MM.1S (cell line): ENCODE data around the gene P2RX2.

Experiments used
- EZH2 ChIP-seq: fragments of 300-600 bp; sonication (generic); optimal IDR thresholded peaks from 2 replicates; pipeline ENCODE3; 2017; ENCODE audit warnings: low read depth, mild to moderate bottlenecking, antibody characterized with exemption, low read length, mixed read lengths
- EZH2phosphoT487 ChIP-seq: fragments of 300-600 bp; sonication (generic); IDR thresholded peaks from 2 replicates; pipeline ENCODE4 v1.6.1; 2018; ENCODE audit warnings: antibody characterized with exemption, low read length
- TF ChIP-seq, protein P1 (sequence below): fragments of 300-600 bp; sonication (generic); IDR thresholded peaks from 2 replicates; pipeline ENCODE4 v1.5.1; 2016; ENCODE audit warnings: antibody characterized with exemption, low read length, mixed read lengths

DNA sequence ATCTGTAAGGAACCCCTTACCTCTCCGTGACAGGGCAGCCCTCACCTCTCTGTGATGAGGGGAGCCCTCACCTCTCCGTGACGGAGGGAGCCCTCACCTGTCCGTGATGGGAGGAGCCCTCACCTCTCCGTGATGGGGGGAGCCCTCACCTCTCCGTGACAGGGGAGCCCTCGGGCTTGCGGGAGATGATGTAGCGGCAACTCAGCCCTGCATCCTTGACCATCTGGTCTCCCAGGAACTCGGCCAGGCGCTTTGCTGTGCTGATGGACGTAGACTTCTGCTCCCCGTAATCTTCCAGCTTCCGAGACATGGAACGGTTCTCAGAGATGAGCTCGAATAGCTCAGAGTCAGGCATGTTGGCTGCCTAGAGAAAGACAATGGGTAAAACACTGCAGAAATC is 40.6 kb downstream of the P2RX2 start:
- no peak for TF ChIP-seq EZH2
- TF ChIP-seq, protein P1, sequence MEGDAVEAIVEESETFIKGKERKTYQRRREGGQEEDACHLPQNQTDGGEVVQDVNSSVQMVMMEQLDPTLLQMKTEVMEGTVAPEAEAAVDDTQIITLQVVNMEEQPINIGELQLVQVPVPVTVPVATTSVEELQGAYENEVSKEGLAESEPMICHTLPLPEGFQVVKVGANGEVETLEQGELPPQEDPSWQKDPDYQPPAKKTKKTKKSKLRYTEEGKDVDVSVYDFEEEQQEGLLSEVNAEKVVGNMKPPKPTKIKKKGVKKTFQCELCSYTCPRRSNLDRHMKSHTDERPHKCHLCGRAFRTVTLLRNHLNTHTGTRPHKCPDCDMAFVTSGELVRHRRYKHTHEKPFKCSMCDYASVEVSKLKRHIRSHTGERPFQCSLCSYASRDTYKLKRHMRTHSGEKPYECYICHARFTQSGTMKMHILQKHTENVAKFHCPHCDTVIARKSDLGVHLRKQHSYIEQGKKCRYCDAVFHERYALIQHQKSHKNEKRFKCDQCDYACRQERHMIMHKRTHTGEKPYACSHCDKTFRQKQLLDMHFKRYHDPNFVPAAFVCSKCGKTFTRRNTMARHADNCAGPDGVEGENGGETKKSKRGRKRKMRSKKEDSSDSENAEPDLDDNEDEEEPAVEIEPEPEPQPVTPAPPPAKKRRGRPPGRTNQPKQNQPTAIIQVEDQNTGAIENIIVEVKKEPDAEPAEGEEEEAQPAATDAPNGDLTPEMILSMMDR: no peak
- no peak for TF ChIP-seq EZH2phosphoT487
